ENCODE data around the gene TEKT1. TPM values are rescaled to one million over a fixed set of nuclear protein-coding genes. Genes with fewer than 3 reads are reported as not detected.

TEKT1 gene
- polyA plus RNA-seq, 2 of the 4 experiments (the other 2 are of a cell fraction) = not detected

- H3K4me2 ChIP-seq = no peak overlapping the region
- WGBS (ENCODE audit: missing lambda C conversion rate) = 39% methylated on average over 6 of the region's 6 CpGs
- ChIA-PET CTCF (interaction anchor here (0.8 to 1.5 kb wide), 3 partner anchors 27 to 255 kb away, joined by 3 to 4 read pairs (median 3); partner anchors contain the start of gene FBXO39), POLR2A (no interaction called here)
- ATAC-seq (no peak), DNase-seq (ENCODE audit: low read depth in 1 of 2, low spot score in 1 of 2) (no peak), FAIRE-seq (no peak)
- H3K4me3 ChIP-seq = no peak overlapping the region
- peaks cover 6% of the 10 kb centered on the region; the same call in 1 of the 3 replicates for H3K4me1 ChIP-seq
- H3K27ac ChIP-seq = no peak overlapping the region
- no peaks in the 10 kb centered on the region for H3K9me3 ChIP-seq
- TF ChIP-seq FOSB (CRISPR knock-in tag; IDR thresholded peaks at IDR 0.05) (no peak), RAD21 (conservative IDR thresholded peaks at IDR 0.05 in 1 of 2, IDR thresholded peaks at IDR 0.05 in 1 of 2) (peak in 1 of 2 experiments; percentile 31; a peak in 2 of 5 replicates), SREBF2 (IDR thresholded peaks at IDR 0.05) (no peak)
Observed at GRCh38 chr17:6749519-6749918, 82.0 kb downstream of the TEKT1 start.

GRCh38 chr17:6748617-6749016, 82.9 kb downstream of the TEKT1 start:
- Histone ChIP-seq H3K9me3 (no peaks in the 10 kb centered on the region), H3K27ac (no peak overlapping the region), H3K4me2 (no peak overlapping the region), H3K4me3 (no peak overlapping the region), H3K4me1 (peaks cover 6% of the 10 kb centered on the region; the same call in 1 of the 3 replicates)
- DNase-seq (ENCODE audit: low read depth in 1 of 2, low spot score in 1 of 2) (no peak), ATAC-seq (no peak), FAIRE-seq (no peak)
- CTCF ChIA-PET = no interaction called here
- POLR2A ChIA-PET = no interaction called here
- TF ChIP-seq PBX3 (IDR thresholded peaks at IDR 0.05) (no peak), POLR2AphosphoS2 (conservative IDR thresholded peaks at IDR 0.05; ENCODE audit: low read length) (no peak), FOXS1 (CRISPR knock-in tag; IDR thresholded peaks at IDR 0.05) (no peak), CHD2 (IDR thresholded peaks at IDR 0.05; ENCODE audit: low read length, partially characterized antibody) (no peak), NPAS2 (CRISPR knock-in tag; IDR thresholded peaks at IDR 0.05; ENCODE audit: borderline replicate concordance) (no peak), FOSB (CRISPR knock-in tag; IDR thresholded peaks at IDR 0.05) (no peak), RFX5 (IDR thresholded peaks at IDR 0.05) (no peak), HOXB5 (CRISPR knock-in tag; IDR thresholded peaks at IDR 0.05) (no peak), CHD4 (IDR thresholded peaks at IDR 0.05; ENCODE audit: borderline replicate concordance) (no peak)

Small RNA genes lying within 50 kb of the gene (small RNA-seq; reads per million reads assigned to genes)
- gene AC004706.2 = 0 reads per million in 6 experiments

Other genes with a start within 250 kb of the TEKT1 start
- gene KIAA0753, start 191.0 kb downstream of the TEKT1 start, polyA plus RNA-seq (2011; rRNA removed) = 15.2 and 21.5 TPM in 2 replicates
- gene KIAA0753, start 191.0 kb downstream of the TEKT1 start, polyA plus RNA-seq (2017; fragmentation: RNase III; extraction: RNeasy Plus Mini Kit Qiagen cat#74134 plus additional on column Dnase treatment) = 13.6 to 16.1 TPM (median 14.1 TPM) in 3 replicates
- gene TXNDC17, start 190.7 kb downstream of the TEKT1 start, polyA plus RNA-seq (2011; rRNA removed) = 517 and 572 TPM in 2 replicates
- 621 to 751 TPM (median 643 TPM) in 3 replicates for gene TXNDC17, start 190.7 kb downstream of the TEKT1 start, polyA plus RNA-seq (2017; fragmentation: RNase III; extraction: RNeasy Plus Mini Kit Qiagen cat#74134 plus additional on column Dnase treatment)
- gene MED31, start 180.1 kb downstream of the TEKT1 start, polyA plus RNA-seq (2011; rRNA removed) = 49.0 and 50.2 TPM in 2 replicates
- gene MED31, start 180.1 kb downstream of the TEKT1 start, polyA plus RNA-seq (2017; fragmentation: RNase III; extraction: RNeasy Plus Mini Kit Qiagen cat#74134 plus additional on column Dnase treatment) = 27.9 to 32.2 TPM (median 31.8 TPM) in 3 replicates
- 4.1 and 4.2 TPM in 2 replicates for gene C17orf100, start 180.0 kb downstream of the TEKT1 start, polyA plus RNA-seq (2011; rRNA removed)
- 2.4 to 3.1 TPM (median 2.6 TPM) in 3 replicates for gene C17orf100, start 180.0 kb downstream of the TEKT1 start, polyA plus RNA-seq (2017; fragmentation: RNase III; extraction: RNeasy Plus Mini Kit Qiagen cat#74134 plus additional on column Dnase treatment)
- 0.26 and 0.30 TPM in 2 replicates for gene SLC13A5, start 118.4 kb downstream of the TEKT1 start, polyA plus RNA-seq (2011; rRNA removed)
- gene SLC13A5, start 118.4 kb downstream of the TEKT1 start, polyA plus RNA-seq (2017; fragmentation: RNase III; extraction: RNeasy Plus Mini Kit Qiagen cat#74134 plus additional on column Dnase treatment) = 0.03 to 0.26 TPM (median 0.15 TPM) in 3 replicates
- not detected in 2 replicates for gene XAF1, start 75.7 kb downstream of the TEKT1 start, polyA plus RNA-seq (2011; rRNA removed)
- gene XAF1, start 75.7 kb downstream of the TEKT1 start, polyA plus RNA-seq (2017; fragmentation: RNase III; extraction: RNeasy Plus Mini Kit Qiagen cat#74134 plus additional on column Dnase treatment) = not detected in 3 replicates
- gene FBXO39, start 55.5 kb downstream of the TEKT1 start, polyA plus RNA-seq (2011; rRNA removed) = not detected in 2 replicates
- not detected in 3 replicates for gene FBXO39, start 55.5 kb downstream of the TEKT1 start, polyA plus RNA-seq (2017; fragmentation: RNase III; extraction: RNeasy Plus Mini Kit Qiagen cat#74134 plus additional on column Dnase treatment)
- not detected in 2 replicates for gene ALOX12, start 164.3 kb upstream of the TEKT1 start, polyA plus RNA-seq (2011; rRNA removed)
- not detected in 3 replicates for gene ALOX12, start 164.3 kb upstream of the TEKT1 start, polyA plus RNA-seq (2017; fragmentation: RNase III; extraction: RNeasy Plus Mini Kit Qiagen cat#74134 plus additional on column Dnase treatment)
- 185 and 210 TPM in 2 replicates for gene RNASEK, start 180.9 kb upstream of the TEKT1 start, polyA plus RNA-seq (2011; rRNA removed)
- gene RNASEK, start 180.9 kb upstream of the TEKT1 start, polyA plus RNA-seq (2017; fragmentation: RNase III; extraction: RNeasy Plus Mini Kit Qiagen cat#74134 plus additional on column Dnase treatment) = 388 to 426 TPM (median 424 TPM) in 3 replicates
- gene BCL6B, start 191.3 kb upstream of the TEKT1 start, polyA plus RNA-seq (2011; rRNA removed) = 0.16 TPM in 1 of 2 replicates, not detected in the other
- gene BCL6B, start 191.3 kb upstream of the TEKT1 start, polyA plus RNA-seq (2017; fragmentation: RNase III; extraction: RNeasy Plus Mini Kit Qiagen cat#74134 plus additional on column Dnase treatment) = 0.03 to 0.04 TPM in 2 of 3 replicates, not detected in the other
- gene SLC16A13, start 204.3 kb upstream of the TEKT1 start, polyA plus RNA-seq (2011; rRNA removed) = 6.2 and 8.0 TPM in 2 replicates
- gene SLC16A13, start 204.3 kb upstream of the TEKT1 start, polyA plus RNA-seq (2017; fragmentation: RNase III; extraction: RNeasy Plus Mini Kit Qiagen cat#74134 plus additional on column Dnase treatment) = 6.2 to 10.9 TPM (median 10.4 TPM) in 3 replicates
- gene SLC16A11, start 212.4 kb upstream of the TEKT1 start, polyA plus RNA-seq (2011; rRNA removed) = not detected in 2 replicates
- not detected in 3 replicates for gene SLC16A11, start 212.4 kb upstream of the TEKT1 start, polyA plus RNA-seq (2017; fragmentation: RNase III; extraction: RNeasy Plus Mini Kit Qiagen cat#74134 plus additional on column Dnase treatment)
- not detected in 2 replicates for gene CLEC10A, start 248.5 kb upstream of the TEKT1 start, polyA plus RNA-seq (2011; rRNA removed)
- not detected in 3 replicates for gene CLEC10A, start 248.5 kb upstream of the TEKT1 start, polyA plus RNA-seq (2017; fragmentation: RNase III; extraction: RNeasy Plus Mini Kit Qiagen cat#74134 plus additional on column Dnase treatment)

Measured in A549 (cell line).